Measurements from ENCODE around the gene KAZN. TPM values are rescaled to one million over a fixed set of nuclear protein-coding genes. Genes with fewer than 3 reads are reported as not detected.

The KAZN gene
- total RNA-seq, 2 donors from 2014 or later, result 0.31 to 1.4 TPM

- H3K9me3 Mint-ChIP-seq, result no peaks in the 10 kb centered on the region
- DNase-seq (ENCODE audit: low spot score) (no peak), ATAC-seq (no peak)
- H3K36me3 Mint-ChIP-seq, result no peaks in the 10 kb centered on the region
- H3K27ac Mint-ChIP-seq, result no peak overlapping the region
- no peak overlapping the region for H3K4me3 Mint-ChIP-seq
- H3K27me3 Mint-ChIP-seq, result peaks cover 7 to 20% of the 10 kb centered on the region in 2 donors
- H3K4me1 Mint-ChIP-seq (ENCODE audit: low read depth in 2 of 2), result no peaks in the 10 kb centered on the region
Measured at GRCh38 chr1:14648896-14649855, 50.7 kb downstream of the KAZN start.

GRCh38 chr1:14649976-14650375 is 51.5 kb downstream of the KAZN start:
- Mint-ChIP-seq H3K4me3 (no peak overlapping the region), H3K27me3 (peaks cover 7 to 20% of the 10 kb centered on the region in 2 donors), H3K9me3 (no peaks in the 10 kb centered on the region), H3K4me1 (ENCODE audit: low read depth in 2 of 2) (no peaks in the 10 kb centered on the region), H3K36me3 (no peaks in the 10 kb centered on the region), H3K27ac (no peak overlapping the region)
- no peak for ATAC-seq
- DNase-seq (ENCODE audit: low spot score), result no peak

GRCh38 chr1:14650951-14651350 is 52.5 kb downstream of the KAZN start:
- H3K9me3 Mint-ChIP-seq, result no peaks in the 10 kb centered on the region
- H3K27me3 Mint-ChIP-seq, result peaks cover 7 to 13% of the 10 kb centered on the region in 2 donors

GRCh38 chr1:14652840-14653239 is 54.4 kb downstream of the KAZN start:
- no peak overlapping the region for H3K27ac Mint-ChIP-seq
- no peaks in the 10 kb centered on the region for H3K36me3 Mint-ChIP-seq
- ATAC-seq, result no peak
- no peak for DNase-seq (ENCODE audit: low spot score)
- H3K4me1 Mint-ChIP-seq (ENCODE audit: low read depth in 2 of 2), result no peaks in the 10 kb centered on the region
- peaks cover 5 to 12% of the 10 kb centered on the region in 2 donors for H3K27me3 Mint-ChIP-seq
- no peak overlapping the region for H3K4me3 Mint-ChIP-seq
- H3K9me3 Mint-ChIP-seq, result no peaks in the 10 kb centered on the region

More at GRCh38 chr1:14650951-14651350, 52.5 kb downstream of the KAZN start:
- ATAC-seq (no peak), DNase-seq (ENCODE audit: low spot score) (no peak)
- H3K27ac Mint-ChIP-seq, result no peak overlapping the region
- no peaks in the 10 kb centered on the region for H3K4me1 Mint-ChIP-seq (ENCODE audit: low read depth in 2 of 2)
- no peaks in the 10 kb centered on the region for H3K36me3 Mint-ChIP-seq
- H3K4me3 Mint-ChIP-seq, result no peak overlapping the region

- Mint-ChIP-seq H3K9me3 (no peaks in the 10 kb centered on the region), H3K27ac (no peak overlapping the region)
- ATAC-seq, result no peak
Measured at GRCh38 chr1:14653461-14653960, 55.0 kb downstream of the KAZN start.

GRCh38 chr1:14654554-14654953 is 56.1 kb downstream of the KAZN start:
- Mint-ChIP-seq H3K36me3 (no peaks in the 10 kb centered on the region), H3K9me3 (no peaks in the 10 kb centered on the region), H3K27me3 (peaks cover 3 to 7% of the 10 kb centered on the region in 2 donors), H3K4me3 (no peak overlapping the region), H3K4me1 (ENCODE audit: low read depth in 2 of 2) (no peaks in the 10 kb centered on the region), H3K27ac (no peak overlapping the region)
- ATAC-seq (peak in 1 of 2 donors; percentile 5), DNase-seq (ENCODE audit: low spot score) (no peak)

More at GRCh38 chr1:14653461-14653960, 55.0 kb downstream of the KAZN start:
- peaks cover 6 to 8% of the 10 kb centered on the region in 2 donors for H3K27me3 Mint-ChIP-seq
- H3K36me3 Mint-ChIP-seq, result no peaks in the 10 kb centered on the region
- no peak for DNase-seq (ENCODE audit: low spot score)
- no peaks in the 10 kb centered on the region for H3K4me1 Mint-ChIP-seq (ENCODE audit: low read depth in 2 of 2)
- no peak overlapping the region for H3K4me3 Mint-ChIP-seq

GRCh38 chr1:14655385-14655784 is 56.9 kb downstream of the KAZN start:
- H3K9me3 Mint-ChIP-seq, result no peaks in the 10 kb centered on the region
- no peak overlapping the region for H3K4me3 Mint-ChIP-seq
- ATAC-seq, result no peak
- H3K27me3 Mint-ChIP-seq, result peaks cover 6 to 10% of the 10 kb centered on the region in 2 donors
- H3K27ac Mint-ChIP-seq, result no peak overlapping the region
- DNase-seq (ENCODE audit: low spot score), result no peak
- H3K36me3 Mint-ChIP-seq, result no peaks in the 10 kb centered on the region
- no peaks in the 10 kb centered on the region for H3K4me1 Mint-ChIP-seq (ENCODE audit: low read depth in 2 of 2)

GRCh38 chr1:14656384-14656937 is 58.0 kb downstream of the KAZN start:
- Mint-ChIP-seq H3K36me3 (no peaks in the 10 kb centered on the region), H3K27me3 (peaks cover 10 to 16% of the 10 kb centered on the region in 2 donors), H3K9me3 (no peaks in the 10 kb centered on the region), H3K4me1 (ENCODE audit: low read depth in 2 of 2) (peaks cover 0 to 3% of the 10 kb centered on the region in 2 donors), H3K27ac (no peak overlapping the region), H3K4me3 (no peak overlapping the region)
- DNase-seq (ENCODE audit: low spot score), result no peak
- no peak for ATAC-seq

GRCh38 chr1:14658642-14659041 is 60.2 kb downstream of the KAZN start:
- ATAC-seq, result no peak
- no peaks in the 10 kb centered on the region for H3K9me3 Mint-ChIP-seq

GRCh38 chr1:14659913-14660312 is 61.4 kb downstream of the KAZN start:
- Mint-ChIP-seq H3K4me3 (no peak overlapping the region), H3K4me1 (ENCODE audit: low read depth in 2 of 2) (peaks cover 0 to 3% of the 10 kb centered on the region in 2 donors), H3K27ac (no peak overlapping the region), H3K27me3 (peaks cover 15 to 31% of the 10 kb centered on the region in 2 donors), H3K36me3 (no peaks in the 10 kb centered on the region), H3K9me3 (no peaks in the 10 kb centered on the region)
- DNase-seq (ENCODE audit: low spot score) (no peak), ATAC-seq (no peak)

More at GRCh38 chr1:14658642-14659041, 60.2 kb downstream of the KAZN start:
- no peak for DNase-seq (ENCODE audit: low spot score)
- Mint-ChIP-seq H3K27me3 (peaks cover 15 to 28% of the 10 kb centered on the region in 2 donors), H3K4me3 (no peak overlapping the region), H3K36me3 (no peaks in the 10 kb centered on the region), H3K27ac (no peak overlapping the region), H3K4me1 (ENCODE audit: low read depth in 2 of 2) (peaks cover 0 to 3% of the 10 kb centered on the region in 2 donors)

- H3K27ac Mint-ChIP-seq, result no peak overlapping the region
- H3K27me3 Mint-ChIP-seq, result peaks cover 15 to 31% of the 10 kb centered on the region in 2 donors
- no peak for DNase-seq (ENCODE audit: low spot score)
Measured at GRCh38 chr1:14660801-14661200, 62.3 kb downstream of the KAZN start.

GRCh38 chr1:14661222-14661621 is 62.7 kb downstream of the KAZN start:
- H3K27ac Mint-ChIP-seq, result no peak overlapping the region

More at GRCh38 chr1:14660801-14661200, 62.3 kb downstream of the KAZN start:
- Mint-ChIP-seq H3K4me1 (ENCODE audit: low read depth in 2 of 2) (peaks cover 0 to 3% of the 10 kb centered on the region in 2 donors), H3K36me3 (no peaks in the 10 kb centered on the region), H3K4me3 (no peak overlapping the region), H3K9me3 (no peaks in the 10 kb centered on the region)
- ATAC-seq, result no peak

GRCh38 chr1:14662116-14662515 is 63.6 kb downstream of the KAZN start:
- peaks cover 15 to 31% of the 10 kb centered on the region in 2 donors for H3K27me3 Mint-ChIP-seq
- H3K4me1 Mint-ChIP-seq (ENCODE audit: low read depth in 2 of 2), result peaks cover 0 to 3% of the 10 kb centered on the region in 2 donors
- no peaks in the 10 kb centered on the region for H3K36me3 Mint-ChIP-seq

More at GRCh38 chr1:14661222-14661621, 62.7 kb downstream of the KAZN start:
- Mint-ChIP-seq H3K9me3 (no peaks in the 10 kb centered on the region), H3K4me1 (ENCODE audit: low read depth in 2 of 2) (peaks cover 0 to 3% of the 10 kb centered on the region in 2 donors), H3K27me3 (peaks cover 15 to 31% of the 10 kb centered on the region in 2 donors), H3K4me3 (no peak overlapping the region), H3K36me3 (no peaks in the 10 kb centered on the region)
- DNase-seq (ENCODE audit: low spot score) (no peak), ATAC-seq (no peak)

GRCh38 chr1:14663773-14664172 is 65.3 kb downstream of the KAZN start:
- H3K4me3 Mint-ChIP-seq, result no peak overlapping the region

More at GRCh38 chr1:14662116-14662515, 63.6 kb downstream of the KAZN start:
- Mint-ChIP-seq H3K27ac (no peak overlapping the region), H3K4me3 (no peak overlapping the region), H3K9me3 (no peaks in the 10 kb centered on the region)
- ATAC-seq (no peak), DNase-seq (ENCODE audit: low spot score) (no peak)

More at GRCh38 chr1:14663773-14664172, 65.3 kb downstream of the KAZN start:
- H3K4me1 Mint-ChIP-seq (ENCODE audit: low read depth in 2 of 2), result peaks cover 0 to 3% of the 10 kb centered on the region in 2 donors
- no peaks in the 10 kb centered on the region for H3K9me3 Mint-ChIP-seq
- H3K27ac Mint-ChIP-seq, result no peak overlapping the region
- ATAC-seq, result no peak
- H3K27me3 Mint-ChIP-seq, result peaks cover 11 to 24% of the 10 kb centered on the region in 2 donors
- DNase-seq (ENCODE audit: low spot score), result no peak
- no peaks in the 10 kb centered on the region for H3K36me3 Mint-ChIP-seq
